GM15510 (cell line): ENCODE data around the gene GUK1.

ENCODE experiments used
- POLR2A ChIP-seq: IDR thresholded peaks from 3 replicates; pipeline ENCODE4 v1.6.1; 2011; ENCODE audit warnings: borderline replicate concordance; ENCODE audit not compliant: insufficient read length; ENCODE audit errors: extremely low read depth

Gene GUK1

DNA sequence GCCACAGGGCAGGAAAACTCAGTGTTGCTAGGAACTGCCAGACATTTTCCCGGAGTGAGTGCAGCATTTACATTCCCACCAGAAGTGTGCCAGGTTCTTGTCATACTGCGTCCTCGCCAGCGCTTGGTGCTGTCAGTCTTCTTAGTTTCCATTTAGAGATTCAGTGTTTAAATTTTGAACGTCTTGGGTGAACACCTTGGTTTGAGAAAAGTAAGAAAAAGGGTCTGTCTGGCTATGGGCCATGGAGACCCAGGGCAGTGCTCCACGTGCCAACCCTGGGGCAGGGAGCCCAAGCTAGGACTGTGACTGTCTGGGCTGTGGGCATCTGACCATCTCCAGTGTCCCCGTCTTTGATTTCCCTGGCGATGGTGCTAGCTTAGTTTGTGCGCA lies 41.6 kb downstream of the GUK1 start:
- TF ChIP-seq POLR2A = no peak

DNA sequence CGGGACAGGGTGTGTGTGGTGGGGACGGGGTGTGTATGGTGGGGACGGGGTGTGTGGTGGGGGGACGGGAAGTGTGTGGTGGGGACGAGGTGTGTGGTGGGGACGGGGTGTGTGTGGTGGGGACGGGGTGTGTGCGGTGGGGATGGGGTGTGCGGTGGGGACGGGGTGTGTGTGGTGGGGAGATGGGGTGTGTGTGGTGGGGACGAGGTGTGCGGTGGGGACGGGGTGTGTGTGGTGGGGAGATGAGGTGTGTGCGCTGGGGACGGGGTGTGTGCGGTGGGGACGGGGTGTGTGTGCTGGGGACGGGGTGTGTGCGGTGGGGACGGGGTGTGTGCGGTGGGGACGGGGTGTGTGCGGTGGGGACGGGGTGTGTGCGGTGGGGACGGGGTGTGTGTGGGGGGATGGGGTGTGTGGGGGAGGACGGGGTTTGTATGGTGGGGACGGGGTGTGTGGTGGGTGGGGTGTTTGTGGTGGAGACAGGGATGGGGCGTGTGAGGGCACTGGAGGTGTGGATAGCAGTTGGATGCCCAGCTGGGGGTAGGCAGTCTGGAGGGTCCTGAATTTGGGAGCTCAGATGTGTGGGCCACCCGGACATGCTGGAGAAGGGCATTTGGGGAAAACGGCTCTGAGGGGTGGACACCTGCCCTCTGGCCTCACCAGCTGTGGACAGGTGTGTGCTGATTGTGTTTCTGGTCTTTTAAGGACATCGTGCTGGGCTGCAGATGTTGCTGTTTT lies 42.4 kb downstream of the GUK1 start:
- no peak for TF ChIP-seq POLR2A

DNA sequence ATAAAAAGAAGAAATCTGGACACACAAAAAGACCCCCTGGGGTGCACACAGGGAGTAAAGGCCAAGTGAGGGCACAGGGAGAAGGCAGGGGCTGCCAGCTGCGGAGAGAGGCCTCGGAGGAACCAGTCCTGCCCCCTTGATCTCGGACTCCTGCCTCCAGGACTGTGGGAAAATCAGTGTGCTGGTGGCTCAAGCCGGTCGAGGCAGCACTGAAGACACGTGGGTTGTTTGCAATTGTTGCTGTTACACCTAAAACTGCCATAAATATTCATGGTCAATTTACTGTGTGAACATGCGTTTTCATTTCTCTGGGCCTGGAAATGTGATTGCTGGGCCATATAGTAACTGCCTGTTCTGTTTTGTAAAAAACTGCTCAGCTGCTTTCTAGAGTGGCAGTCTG lies 44.1 kb downstream of the GUK1 start:
- no peak for TF ChIP-seq POLR2A

DNA sequence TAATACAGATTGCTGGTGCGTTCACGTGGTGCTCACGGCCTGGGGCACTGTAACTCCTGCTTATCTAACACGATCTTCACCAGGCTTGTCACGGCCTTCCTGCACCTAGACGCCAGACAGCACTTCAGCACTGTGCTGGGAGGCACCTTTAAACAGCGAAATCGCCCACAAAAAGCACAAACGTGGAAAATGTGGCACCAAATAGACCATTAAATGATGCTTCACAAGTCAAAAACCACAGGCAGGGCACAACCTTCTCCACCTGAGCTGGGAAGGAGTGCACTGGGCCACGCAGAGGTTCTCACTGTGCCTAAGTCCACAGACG lies 45.5 kb downstream of the GUK1 start:
- TF ChIP-seq POLR2A = no peak

DNA sequence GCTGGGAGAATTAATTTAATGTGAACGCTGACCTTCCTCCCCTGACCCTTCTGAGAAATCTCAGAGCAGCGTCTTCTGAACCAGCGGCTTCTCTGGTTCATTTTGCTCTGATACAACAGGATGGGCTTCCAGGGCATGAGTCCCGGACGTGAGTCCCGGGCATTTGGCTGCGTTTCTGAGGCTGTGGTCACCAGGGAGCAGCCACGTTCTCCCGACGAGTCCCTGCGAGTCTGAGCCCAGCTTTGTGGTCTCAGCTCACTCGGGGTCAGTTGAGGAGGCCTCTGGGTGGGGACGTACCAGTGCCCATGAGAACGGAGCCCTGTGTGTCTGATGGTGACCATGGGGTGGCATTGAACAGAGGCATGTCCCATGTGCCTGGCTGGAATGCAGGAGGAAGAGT lies 50.1 kb downstream of the GUK1 start:
- TF ChIP-seq POLR2A = no peak

DNA sequence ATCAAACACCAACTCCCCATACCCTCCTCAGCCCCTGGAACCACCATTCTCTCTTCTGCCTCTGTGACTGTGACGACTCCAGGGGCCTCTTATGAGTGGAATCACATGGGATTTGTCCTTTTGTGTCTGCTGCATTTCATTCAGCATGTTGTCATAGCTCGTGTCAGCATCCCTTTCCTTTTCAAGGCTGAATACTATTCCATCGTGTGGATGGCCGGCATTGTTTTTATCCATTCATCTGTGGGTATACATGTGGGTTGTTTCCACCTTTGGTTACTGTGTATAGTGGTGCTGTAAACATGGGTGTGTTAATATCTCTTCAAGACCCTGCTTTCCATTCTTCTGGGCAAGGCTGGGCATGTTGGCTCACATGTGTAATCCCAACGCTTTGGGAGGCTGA lies 50.7 kb downstream of the GUK1 start:
- TF ChIP-seq POLR2A = no peak

DNA sequence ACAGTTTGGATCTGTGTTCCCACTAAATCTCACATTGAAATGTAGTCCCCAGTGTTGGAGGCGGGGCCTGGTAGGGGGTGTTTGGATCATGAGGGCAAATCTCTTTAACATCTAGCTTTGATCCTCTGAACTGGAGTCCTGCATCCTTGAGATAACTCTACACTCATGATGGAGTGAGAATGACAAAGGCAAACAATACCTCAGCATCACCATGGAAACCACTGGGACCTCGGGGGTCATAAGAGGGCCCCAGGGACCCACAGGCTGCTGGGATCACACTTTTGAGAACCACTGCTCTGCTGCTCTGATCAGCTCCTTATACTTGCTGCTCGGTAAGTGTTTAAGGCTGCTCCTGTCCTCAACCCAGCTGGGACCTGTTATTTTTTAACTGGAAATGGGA lies 54.4 kb downstream of the GUK1 start:
- no peak for TF ChIP-seq POLR2A

DNA sequence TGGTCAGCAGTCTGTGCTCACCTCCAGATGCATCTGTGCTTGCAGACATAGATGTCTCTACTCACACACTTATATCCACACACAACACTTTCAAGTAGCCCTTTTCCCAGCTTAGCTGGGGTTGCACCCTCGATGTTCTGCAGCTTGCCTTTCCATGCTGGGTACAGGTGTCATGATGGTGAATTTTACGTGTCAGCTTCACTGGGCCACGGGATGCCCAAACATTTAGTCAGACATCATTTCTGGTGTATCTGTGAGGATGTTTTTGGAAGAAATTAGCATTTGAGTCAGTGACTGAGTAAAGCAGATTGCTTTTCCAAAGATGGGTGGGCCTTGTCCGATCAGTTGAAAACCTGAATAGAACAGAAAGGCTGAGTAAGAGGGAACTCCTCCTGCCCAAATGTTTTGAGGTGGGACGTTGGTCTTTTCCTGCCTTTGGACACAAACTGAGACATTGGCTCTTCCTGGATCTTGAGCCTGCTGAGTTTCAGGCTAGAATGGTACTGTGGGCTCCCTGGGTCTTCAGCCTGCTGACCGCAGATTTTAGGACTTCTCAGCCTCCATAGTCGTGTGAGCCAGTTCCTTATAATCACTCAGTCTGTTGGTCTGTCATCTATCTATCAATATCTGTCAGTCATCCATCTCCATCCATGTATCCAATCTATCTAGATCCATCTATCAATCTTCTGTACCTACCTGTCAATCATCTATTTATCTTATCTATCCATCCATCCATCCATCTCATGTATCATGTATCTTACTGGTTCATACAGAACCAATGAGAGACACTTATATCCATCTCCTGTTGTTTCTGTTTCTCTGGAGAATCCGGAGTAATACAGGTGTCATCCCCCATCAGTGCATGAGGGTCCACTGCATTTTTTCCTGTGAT lies 55.1 kb downstream of the GUK1 start:
- TF ChIP-seq POLR2A = no peak

DNA sequence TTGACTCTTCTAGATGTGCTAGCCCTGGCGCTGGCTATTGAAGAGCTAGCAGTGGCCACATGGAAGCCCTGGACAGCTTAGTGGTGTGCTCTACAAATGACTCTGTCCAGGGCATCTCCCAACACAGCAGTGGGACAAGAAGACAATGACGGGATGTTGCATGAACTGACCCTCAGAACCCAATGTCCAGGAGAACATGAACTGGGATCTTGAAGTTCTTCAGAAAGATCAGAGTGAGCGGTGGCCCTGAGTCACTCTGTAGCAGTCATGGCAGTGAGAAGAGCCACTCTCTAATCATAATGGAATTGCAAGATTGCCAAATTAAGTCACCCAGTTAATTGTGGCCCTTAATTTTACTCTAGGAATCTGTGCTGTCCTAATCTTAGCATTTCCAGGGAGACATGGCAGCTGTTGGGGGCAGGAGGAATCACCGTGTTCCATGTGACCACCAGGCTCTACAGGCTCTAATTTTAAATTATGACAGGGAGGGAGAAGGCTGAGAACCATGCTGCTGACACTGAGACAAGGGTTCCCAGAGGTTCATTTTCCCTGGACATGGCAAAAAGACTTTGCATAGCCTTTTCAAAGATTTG lies 57.6 kb downstream of the GUK1 start:
- no peak for TF ChIP-seq POLR2A
